ENCODE results near the gene ANKRD44.

ANKRD44 gene

DNA sequence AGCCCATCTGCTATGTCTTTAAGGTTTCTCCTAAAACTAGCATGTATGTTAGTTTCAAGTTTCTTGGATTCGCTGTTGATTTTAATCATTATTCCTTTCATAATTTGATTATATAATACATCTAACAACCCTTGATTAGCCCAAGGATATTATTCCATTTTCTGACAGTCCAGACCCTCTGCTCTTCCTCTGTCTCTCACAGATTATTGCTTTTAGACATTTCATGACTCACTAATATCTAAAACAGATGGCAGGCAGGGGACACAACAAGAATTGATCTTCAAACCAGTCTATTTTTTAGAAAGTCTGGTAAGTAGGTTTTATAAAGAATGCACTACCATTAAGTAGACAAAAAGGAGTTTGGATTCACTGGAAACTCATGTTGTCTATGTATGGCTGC is 162.2 kb downstream of the ANKRD44 start:
- DNase-seq (ENCODE audit: low read depth in 2 of 2, low spot score in 1 of 2): no peak

- DNase-seq (ENCODE audit: low read depth in 2 of 2, low spot score in 1 of 2): no peak
Measured at GRCh38 chr2:197147942-197148341, 162.6 kb downstream of the ANKRD44 start.

GRCh38 chr2:197146995-197147394 is 163.6 kb downstream of the ANKRD44 start:
- DNase-seq (ENCODE audit: low read depth in 2 of 2, low spot score in 1 of 2): no peak

DNA sequence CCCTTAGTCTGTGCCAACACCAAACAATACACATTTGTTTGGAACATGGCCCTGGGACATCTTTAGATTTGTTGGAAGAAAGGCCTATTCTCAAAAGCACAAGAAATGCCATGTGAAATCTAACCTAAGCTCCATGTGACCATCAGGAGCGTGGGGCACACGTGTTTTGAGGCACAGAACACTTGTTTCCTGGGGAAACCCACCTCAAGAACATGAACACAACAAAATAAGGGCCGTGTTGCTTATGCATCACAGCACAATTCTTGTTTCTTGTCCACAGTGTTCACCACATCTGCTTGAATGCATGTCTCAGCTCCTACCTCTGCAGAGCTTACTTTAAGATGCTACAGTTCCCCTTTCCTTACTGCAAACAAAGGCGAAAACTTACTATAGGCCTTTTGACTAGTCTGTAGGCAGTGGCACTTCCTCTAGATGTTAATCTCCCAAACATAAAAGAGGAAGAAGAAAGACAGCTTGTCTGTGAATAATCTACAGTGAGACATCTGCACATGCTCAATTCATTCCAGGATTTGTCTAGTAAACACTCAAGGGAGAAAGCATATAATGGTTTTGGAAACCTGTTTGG is 165.0 kb downstream of the ANKRD44 start:
- DNase-seq (ENCODE audit: low read depth in 2 of 2, low spot score in 1 of 2): no peak

GRCh38 chr2:197144183-197144582 is 166.4 kb downstream of the ANKRD44 start:
- no peak for DNase-seq (ENCODE audit: low read depth in 2 of 2, low spot score in 1 of 2)

DNA sequence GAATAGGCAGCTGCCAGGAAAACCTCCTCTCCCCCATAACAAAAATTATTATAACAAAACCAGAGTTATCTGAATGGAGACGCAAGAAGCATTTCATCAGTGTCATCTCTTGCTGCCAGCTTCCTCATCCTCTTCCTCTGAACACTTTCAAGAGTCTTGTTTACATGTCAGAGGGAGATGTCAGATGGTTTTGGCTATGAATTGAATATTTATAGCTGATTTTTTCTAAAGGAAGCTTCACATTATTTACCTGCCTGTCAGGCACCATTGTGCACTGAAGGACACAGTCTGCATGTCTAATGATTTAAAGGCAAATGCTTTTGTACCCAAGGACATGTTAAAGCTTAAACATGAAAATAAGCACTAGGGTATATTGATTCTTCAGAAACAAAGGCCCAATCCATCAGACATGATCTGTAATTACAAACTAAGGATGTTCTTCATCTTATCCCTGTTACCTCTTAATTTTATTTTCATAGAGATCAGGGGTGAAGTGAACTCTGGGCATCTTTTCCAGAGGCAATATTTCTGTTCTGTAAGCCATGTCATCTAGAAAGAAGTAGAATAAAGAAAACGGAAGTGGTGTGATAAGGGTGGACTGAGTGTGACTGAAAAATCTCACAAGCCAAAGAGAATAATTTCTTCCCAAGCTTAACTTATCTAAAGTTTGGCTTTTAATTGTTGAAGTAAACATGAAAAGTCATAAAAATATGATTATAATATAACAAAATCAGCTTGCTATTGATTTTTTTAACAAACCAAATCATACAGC is 168.7 kb downstream of the ANKRD44 start:
- DNase-seq (ENCODE audit: low read depth in 2 of 2, low spot score in 1 of 2): no peak

- no peak for DNase-seq (ENCODE audit: low read depth in 2 of 2, low spot score in 1 of 2)
Measured at GRCh38 chr2:197140045-197140444, 170.5 kb downstream of the ANKRD44 start.

DNA sequence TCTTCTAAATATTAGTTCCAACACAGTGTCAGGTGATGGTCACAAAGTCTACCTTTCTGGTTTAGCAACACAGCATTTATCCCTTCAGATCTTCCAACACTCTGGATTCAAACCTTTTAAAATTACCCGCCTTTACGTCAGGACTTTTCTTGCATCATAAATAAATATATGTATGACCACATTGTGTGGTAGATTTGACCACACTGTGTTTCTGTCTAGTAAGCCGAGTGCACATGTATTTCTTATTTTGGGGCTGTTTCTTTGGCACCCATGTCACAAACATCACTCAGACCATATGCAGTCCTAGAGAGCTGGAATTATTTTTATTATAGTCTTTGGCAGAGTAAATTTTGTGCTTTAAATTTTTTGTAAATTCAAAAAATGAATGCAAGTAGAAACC is 172.1 kb downstream of the ANKRD44 start:
- no peak for DNase-seq (ENCODE audit: low read depth in 2 of 2, low spot score in 1 of 2)

DNA sequence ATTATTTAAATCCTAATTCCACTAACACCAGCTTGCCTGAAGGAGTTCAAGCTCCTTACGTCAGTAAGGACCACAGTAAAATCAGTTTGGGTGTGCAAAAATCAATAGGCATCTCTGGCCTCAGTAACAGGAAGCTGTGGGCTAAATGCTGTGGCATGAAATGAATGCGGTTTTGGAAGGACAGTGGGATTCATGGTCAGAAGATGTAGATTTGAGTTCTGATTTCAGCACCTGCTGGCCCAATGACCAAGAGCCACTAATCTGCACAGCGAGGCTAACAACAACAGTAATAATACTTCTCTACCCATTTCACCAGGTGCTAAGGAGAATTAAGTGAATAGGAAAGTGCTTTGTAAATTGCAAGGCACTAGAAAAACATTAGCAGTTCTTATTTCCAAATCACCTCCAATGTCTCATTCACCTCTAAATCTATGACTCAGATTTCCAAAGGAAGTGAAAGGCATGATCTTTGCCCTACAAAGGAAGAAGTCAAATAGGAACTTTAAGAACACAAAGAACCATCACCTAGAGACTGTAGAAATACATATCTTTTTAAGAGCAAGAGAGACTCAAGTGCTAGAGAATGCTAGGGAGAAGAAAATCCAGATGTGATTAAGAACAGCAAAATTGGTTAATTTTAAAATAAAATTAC is 172.6 kb downstream of the ANKRD44 start:
- DNase-seq (ENCODE audit: low read depth in 2 of 2, low spot score in 1 of 2): no peak

DNA sequence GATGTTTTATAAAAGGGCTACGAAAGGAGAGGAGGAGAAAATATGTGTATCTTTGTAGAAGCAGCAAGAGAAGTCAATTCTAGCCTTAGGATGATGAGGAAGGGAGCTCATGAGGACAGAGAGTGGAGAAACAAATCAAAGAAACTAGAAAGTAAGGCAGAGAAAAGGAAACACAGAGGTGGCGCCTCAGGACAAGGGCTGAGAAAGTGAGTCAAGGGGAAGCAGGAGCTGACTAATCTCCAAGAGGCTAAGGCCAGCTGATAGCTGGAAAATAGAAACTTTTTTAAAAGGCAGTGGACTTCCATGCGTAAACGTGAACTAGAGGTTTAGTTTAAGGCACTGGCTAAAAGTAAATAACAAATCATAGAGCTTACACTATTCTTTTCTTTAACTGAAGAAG is 173.3 kb downstream of the ANKRD44 start:
- no peak for DNase-seq (ENCODE audit: low read depth in 2 of 2, low spot score in 1 of 2)

GRCh38 chr2:197136452-197136851 is 174.1 kb downstream of the ANKRD44 start:
- DNase-seq (ENCODE audit: low read depth in 2 of 2, low spot score in 1 of 2): no peak

GRCh38 chr2:197135806-197136205 is 174.8 kb downstream of the ANKRD44 start:
- no peak for DNase-seq (ENCODE audit: low read depth in 2 of 2, low spot score in 1 of 2)

DNA sequence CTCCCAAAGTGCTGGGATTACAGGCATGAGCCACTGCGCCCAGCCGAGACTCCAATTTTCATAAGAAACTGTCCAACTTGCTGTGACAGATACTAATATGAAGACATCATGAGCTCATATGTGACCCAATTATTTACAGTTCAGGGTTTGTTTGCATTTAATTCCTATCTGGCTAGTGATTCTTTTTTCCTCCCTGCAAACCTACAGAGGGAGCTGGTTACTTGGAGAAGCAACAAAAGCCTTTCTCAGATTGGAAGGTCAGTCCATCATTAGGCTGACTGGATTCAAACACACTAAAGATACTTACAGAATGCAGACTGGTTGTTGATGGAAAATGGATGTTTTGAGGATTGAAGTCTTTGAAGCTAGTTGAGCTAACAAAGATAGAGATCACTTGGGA is 176.4 kb downstream of the ANKRD44 start:
- no peak for DNase-seq (ENCODE audit: low read depth in 2 of 2, low spot score in 1 of 2)

- no peak for DNase-seq (ENCODE audit: low read depth in 2 of 2, low spot score in 1 of 2)
Measured at GRCh38 chr2:197131558-197131855, 179.1 kb downstream of the ANKRD44 start.

- DNase-seq (ENCODE audit: low read depth in 2 of 2, low spot score in 1 of 2): no peak
Measured at GRCh38 chr2:197130318-197130717, 180.3 kb downstream of the ANKRD44 start.

GRCh38 chr2:197128897-197129296 is 181.7 kb downstream of the ANKRD44 start:
- no peak for DNase-seq (ENCODE audit: low read depth in 2 of 2, low spot score in 1 of 2)

DNA sequence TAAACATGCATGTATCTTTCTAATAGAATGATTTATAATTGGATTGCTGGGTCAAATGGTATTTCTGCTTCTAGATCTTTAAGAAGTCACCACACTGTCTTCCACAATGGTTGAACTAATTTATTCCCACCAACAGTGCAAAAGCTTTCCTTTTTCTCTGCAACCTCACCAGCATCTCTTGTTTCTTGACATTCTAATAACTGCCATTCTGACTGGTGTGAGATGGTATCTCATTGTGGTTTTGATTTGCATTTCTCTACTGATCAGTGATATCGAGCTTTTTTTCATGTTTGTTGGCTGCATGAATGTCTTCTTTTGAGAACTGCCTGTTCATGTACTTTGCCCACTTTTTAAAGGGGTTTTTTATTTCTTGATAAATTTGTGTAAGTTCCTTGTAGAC is 182.5 kb downstream of the ANKRD44 start:
- DNase-seq (ENCODE audit: low read depth in 2 of 2, low spot score in 1 of 2): no peak

GRCh38 chr2:197126630-197127352 is 183.8 kb downstream of the ANKRD44 start:
- no peak for DNase-seq (ENCODE audit: low read depth in 2 of 2, low spot score in 1 of 2)

GRCh38 chr2:197124639-197125390 is 185.8 kb downstream of the ANKRD44 start:
- no peak for DNase-seq (ENCODE audit: low read depth in 2 of 2, low spot score in 1 of 2)

GRCh38 chr2:197122821-197123220 is 187.8 kb downstream of the ANKRD44 start:
- no peak for DNase-seq (ENCODE audit: low read depth in 2 of 2, low spot score in 1 of 2)

DNA sequence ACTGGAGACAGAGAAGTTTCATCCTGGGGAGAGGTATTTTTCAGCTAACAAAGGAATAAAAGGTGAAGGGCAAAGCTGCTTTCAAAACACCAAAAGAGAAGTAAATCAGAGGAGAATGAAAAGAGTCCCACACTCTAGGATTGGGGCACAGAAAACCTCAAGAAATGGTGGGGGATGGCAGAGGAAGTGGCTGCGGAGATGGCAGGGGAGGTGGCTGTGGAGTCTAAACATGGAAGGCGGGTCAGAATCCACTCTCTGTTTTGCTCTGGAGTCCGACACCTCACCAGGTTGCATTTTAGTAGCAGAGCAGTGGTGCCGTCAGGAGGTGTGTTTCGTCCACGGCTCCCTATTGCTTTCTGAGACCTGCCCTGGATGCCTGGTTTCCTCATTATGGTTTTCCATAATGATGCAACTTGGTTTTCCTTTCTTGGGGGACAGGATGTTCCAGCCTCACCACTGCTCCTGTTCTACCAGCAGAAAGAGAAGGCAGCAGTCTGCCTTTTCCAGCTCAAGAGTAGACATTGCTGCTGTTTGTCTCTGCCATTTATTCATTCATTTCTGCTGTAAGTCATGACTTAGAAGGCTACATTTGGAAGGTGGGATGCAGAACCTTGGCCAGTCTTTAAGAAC is 188.7 kb downstream of the ANKRD44 start:
- DNase-seq (ENCODE audit: low read depth in 2 of 2, low spot score in 1 of 2): no peak

All from stimulated activated CD8-positive, alpha-beta memory T cell treated with anti-CD3 and anti-CD28 coated beads, Interleukin-4, amount 100 ng/mL, for 1 hour (primary cell).